ENCODE data around the gene ST7L.

The ST7L gene

GRCh38 chr1:112618114-112618720, 724 bp downstream of the ST7L start:
- DNase-seq (ENCODE audit: low read depth in 2 of 2) = no peak

GRCh38 chr1:112614460-112615065, 4.4 kb downstream of the ST7L start:
- no peak for DNase-seq (ENCODE audit: low read depth in 2 of 2)

- DNase-seq (ENCODE audit: low read depth in 2 of 2) = no peak
These were observed 13.2 kb downstream of the ST7L start for GRCh38 chr1:112605633-112606327.

DNA sequence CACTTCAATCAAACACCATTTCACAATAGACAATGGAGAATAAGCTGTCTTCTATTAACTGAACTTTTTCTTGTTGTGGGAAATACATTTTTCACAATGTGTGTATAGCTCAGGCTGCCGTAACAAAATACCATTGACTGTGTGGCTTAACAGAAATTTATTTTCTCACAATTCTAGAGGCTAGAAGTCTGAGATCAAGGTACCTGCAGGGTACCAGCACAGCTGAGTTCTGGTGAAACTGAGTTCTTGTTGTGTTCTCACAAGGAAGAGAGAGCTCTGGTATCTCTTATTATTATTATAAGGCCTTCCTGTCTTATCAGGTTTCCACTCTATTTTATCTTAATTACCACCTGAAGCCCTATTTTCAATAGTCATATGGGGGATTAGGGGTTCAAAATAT, 15.4 kb downstream of the ST7L start:
- no peak for DNase-seq (ENCODE audit: low read depth in 2 of 2)

- DNase-seq (ENCODE audit: low read depth in 2 of 2) = no peak
These were observed 15.9 kb downstream of the ST7L start for GRCh38 chr1:112603012-112603411.

DNA sequence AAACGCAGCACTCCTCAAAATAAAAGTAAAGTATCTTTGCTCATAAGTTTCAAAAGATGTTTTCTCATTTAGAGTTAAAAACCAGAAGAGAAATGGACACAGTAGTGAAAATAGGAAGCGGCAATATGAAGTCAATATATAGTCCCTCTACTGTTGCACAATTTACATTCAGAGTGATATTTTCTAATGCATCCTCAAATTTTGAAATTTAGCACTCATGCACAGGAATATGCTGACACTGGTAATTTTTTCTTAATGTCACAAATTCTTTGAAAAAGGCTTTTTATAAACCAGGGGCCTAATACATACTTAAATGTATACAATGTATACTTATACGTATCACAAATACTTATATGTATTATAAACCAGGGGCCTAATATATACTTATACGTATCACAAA, 19.5 kb downstream of the ST7L start:
- no peak for DNase-seq (ENCODE audit: low read depth in 2 of 2)

DNA sequence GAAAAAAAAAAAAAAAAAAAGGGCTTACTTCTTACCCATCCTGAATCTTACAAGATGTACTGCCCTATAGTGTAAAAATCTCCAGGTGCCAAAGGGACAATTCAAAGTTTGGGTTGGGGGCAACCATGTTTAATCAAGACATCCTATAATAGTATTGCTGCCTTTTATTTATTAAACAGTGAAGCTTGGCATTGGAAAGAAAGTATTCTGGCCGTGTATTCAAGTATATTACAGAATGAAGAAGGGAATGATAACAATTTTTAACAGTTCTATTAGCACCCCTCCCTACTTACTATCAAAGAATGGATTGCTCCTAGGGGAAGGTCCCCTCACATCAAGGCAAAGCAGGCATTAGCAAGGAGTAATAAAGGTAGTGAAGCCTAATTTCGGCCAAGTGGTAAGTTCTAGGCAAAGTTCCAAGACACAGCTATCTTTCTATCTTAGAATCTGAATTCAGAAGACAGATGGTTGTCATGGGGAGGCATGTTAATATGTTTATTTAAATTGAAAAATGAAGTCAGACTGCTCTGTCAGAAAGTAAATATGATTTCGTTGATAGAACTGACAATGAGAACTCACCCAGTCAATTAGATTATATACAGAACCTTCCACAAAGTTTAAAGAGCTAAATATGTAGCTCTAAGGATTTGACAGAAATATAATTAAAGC, 24.6 kb downstream of the ST7L start:
- no peak for DNase-seq (ENCODE audit: low read depth in 2 of 2)

GRCh38 chr1:112589766-112590165, 29.2 kb downstream of the ST7L start:
- DNase-seq (ENCODE audit: low read depth in 2 of 2) = no peak

GRCh38 chr1:112583366-112583765, 35.6 kb downstream of the ST7L start:
- no peak for DNase-seq (ENCODE audit: low read depth in 2 of 2)

- no peak for DNase-seq (ENCODE audit: low read depth in 2 of 2)
These were observed 37.3 kb downstream of the ST7L start for GRCh38 chr1:112581586-112582192.

DNA sequence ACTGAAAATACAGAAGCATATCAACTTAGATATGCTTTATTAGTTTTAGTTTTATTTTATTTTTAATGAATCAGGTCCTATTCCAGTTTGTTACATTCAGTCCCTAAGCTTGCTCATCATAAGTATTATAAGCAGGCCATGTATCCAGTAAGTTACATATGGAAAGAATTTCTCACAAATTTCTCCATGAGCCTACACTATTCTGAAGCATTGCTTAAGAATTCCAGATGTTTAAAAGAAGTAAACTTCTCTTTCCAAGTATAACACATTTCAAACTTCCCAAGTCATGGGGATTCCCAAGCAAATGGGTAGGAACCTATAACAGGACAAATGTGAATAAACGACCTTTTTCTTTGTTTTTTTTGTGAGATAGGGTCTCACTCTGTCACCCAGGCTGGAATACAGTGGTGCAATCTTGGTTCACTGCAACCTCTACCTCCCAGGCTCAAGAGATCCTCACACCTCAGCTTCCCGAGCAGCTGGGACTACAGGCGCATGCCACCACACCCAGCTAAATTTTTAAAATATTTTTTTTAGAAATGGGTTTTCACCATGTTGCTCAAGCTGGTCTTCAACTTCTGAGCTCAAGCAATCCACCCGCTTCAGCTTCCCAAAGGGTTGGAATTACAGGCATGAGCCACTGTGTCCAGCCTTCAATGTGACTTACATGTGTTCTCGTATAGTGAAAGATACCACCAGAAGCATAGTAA, 39.0 kb downstream of the ST7L start:
- no peak for DNase-seq (ENCODE audit: low read depth in 2 of 2)

DNA sequence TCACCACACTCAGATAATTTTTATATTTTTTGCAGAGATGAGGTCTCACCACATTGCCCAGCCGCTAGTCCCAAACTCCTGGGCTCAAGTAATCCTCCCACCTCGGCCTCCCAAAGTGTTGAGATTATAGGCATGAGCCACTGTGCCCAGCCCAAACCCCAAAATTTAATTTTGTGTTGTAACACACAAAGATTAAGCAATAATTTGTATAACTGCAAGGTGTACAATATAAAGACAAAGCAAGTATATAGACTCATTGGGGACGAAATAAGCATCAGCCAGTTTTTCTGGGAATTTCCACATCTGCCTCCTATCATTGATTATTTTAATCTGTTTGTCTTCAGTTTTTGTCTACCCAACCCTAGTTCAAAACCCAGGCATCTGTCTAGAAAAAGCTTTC, 42.7 kb downstream of the ST7L start:
- DNase-seq (ENCODE audit: low read depth in 2 of 2) = no peak

DNA sequence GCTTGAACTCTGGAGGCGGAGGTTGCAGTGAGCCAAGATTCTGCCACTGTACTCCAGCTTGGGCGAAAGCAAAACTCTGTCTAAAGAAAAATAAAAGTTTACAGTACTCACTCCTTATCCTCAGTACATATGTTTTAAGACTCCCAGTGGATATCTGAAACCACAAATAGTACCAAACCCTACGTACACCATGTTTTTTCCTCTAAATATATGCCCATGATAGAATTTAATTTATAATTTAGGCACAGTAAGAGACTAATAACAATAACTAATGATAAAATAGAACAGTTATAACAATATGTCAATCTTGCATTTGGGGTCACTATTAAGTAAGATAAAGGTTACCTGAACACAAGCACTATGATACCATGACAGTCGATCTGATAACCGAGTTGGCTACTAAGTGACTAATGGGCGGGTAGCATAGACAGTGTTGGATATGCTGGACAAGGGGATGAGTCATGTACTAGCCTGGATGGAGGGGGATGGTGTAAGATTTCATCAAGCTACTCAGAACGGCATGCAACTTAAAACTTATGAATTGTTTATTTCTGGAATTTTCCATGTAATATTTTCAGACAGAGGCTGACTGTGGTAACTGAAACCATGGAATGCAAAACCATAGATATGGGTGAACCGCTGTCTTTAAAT, 43.7 kb downstream of the ST7L start:
- no peak for DNase-seq (ENCODE audit: low read depth in 2 of 2)

- no peak for DNase-seq (ENCODE audit: low read depth in 2 of 2)
These were observed 53.1 kb downstream of the ST7L start for GRCh38 chr1:112565800-112566199.

DNA sequence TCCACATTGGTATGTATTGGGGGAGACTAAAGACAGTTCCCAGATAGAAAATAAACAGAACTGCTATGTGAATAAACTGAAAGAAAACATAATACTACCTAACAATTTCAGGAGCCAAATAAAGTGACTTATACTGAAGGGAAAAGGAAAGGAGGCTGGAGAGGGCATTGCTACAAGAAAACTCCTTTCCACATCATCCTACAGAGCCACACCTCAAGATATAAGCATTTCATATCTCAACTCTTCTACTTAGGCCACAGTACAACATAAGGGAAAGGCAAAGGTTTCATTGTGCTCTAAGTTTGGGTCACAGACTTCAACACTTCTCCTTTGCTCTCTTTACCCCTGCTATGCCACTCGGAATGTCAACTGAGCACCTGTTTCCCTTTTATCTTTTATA, 54.9 kb downstream of the ST7L start:
- DNase-seq (ENCODE audit: low read depth in 2 of 2) = no peak

DNA sequence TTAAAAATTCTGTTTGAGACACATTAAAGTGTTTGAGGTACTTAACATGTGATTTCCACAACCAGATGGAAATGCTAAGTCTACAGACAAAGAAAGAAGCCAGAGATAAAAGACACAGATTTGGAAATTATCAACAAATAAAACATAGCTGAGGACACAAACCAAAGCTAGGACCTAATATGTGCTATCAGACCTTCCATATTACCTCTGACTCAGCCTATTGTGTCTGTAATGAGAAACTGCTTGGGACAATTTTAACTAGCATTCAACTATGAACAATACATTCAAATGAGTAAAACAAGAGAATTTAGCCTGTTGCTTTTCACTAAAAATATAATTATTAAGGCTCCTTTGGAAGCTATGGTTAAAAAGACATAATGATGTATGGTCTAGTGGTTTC, 55.6 kb downstream of the ST7L start:
- no peak for DNase-seq (ENCODE audit: low read depth in 2 of 2)

DNA sequence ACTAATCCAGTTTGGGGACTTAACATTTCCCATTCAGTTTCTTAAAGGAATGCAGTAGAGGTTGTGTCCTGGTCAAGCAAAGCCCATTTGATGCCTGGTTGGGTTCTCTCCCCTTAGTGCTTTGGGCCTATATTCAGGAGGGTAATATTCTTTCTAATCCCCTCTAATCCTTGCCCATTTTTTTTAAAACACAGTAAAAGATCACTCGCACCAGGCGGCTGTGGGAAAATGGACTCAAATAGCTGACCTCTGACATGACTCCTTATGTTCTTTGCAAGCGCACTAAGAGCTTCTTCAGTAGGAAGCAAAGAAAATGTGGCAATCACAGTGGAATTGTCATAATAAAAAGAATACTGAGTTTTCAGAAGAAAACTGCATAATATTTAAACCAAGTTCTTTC, 60.3 kb downstream of the ST7L start:
- no peak for DNase-seq (ENCODE audit: low read depth in 2 of 2)

DNA sequence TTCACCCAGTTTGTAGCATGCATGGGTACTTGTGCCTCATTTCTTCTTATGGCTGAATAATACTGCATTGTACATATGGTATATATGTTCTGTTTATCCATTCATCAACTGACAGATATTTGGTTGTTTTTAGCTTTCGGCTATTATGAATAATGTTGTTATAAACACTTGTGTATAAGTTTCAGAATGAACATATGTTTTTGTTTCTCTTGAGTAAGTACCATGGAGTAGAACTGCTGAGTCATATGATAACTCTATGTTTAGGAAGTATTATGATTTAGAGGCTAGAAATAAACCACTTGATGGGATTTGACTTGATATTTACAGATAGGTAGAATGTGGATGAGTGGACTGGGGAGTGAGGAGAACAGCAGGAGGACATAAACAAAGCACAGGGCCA, 61.6 kb downstream of the ST7L start:
- no peak for DNase-seq (ENCODE audit: low read depth in 2 of 2)

DNA sequence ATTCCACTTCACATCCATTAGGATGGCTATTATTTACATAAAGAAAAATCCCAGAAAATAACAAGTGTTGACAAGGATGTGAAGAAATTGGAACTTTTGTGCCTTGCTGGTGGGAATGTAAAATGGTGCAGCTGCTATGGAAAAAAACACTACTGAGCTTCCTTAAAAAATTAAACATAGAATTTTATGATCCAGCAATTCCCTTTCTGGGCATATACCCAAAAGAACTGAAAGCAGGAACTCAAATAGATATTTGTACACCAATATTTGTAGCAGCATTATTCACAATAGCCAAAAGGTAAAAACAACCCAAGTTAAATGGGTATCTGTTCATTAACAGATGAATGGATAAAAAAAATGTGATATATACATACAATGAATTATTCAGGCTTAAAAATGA, 64.5 kb downstream of the ST7L start:
- DNase-seq (ENCODE audit: low read depth in 2 of 2) = no peak

- DNase-seq (ENCODE audit: low read depth in 2 of 2) = no peak
These were observed 69.4 kb downstream of the ST7L start for GRCh38 chr1:112549590-112549989.

GRCh38 chr1:112548547-112548946, 70.4 kb downstream of the ST7L start:
- DNase-seq (ENCODE audit: low read depth in 2 of 2) = no peak

All from stimulated activated CD8-positive, alpha-beta memory T cell treated with anti-CD3 and anti-CD28 coated beads, Interleukin-15, amount 100 ng/mL, for 48 hours (primary cell).